ENCODE results near the gene TAC3.

GRCh38 chr12:56988207-56988739, 28.1 kb downstream of the TAC3 start:
- TF ChIP-seq POLR2A (IDR thresholded peaks at IDR 0.05) (no peak), CTCF (IDR thresholded peaks at IDR 0.05) (no peak)
